ENCODE measurements around the gene LAMA5.

DNA sequence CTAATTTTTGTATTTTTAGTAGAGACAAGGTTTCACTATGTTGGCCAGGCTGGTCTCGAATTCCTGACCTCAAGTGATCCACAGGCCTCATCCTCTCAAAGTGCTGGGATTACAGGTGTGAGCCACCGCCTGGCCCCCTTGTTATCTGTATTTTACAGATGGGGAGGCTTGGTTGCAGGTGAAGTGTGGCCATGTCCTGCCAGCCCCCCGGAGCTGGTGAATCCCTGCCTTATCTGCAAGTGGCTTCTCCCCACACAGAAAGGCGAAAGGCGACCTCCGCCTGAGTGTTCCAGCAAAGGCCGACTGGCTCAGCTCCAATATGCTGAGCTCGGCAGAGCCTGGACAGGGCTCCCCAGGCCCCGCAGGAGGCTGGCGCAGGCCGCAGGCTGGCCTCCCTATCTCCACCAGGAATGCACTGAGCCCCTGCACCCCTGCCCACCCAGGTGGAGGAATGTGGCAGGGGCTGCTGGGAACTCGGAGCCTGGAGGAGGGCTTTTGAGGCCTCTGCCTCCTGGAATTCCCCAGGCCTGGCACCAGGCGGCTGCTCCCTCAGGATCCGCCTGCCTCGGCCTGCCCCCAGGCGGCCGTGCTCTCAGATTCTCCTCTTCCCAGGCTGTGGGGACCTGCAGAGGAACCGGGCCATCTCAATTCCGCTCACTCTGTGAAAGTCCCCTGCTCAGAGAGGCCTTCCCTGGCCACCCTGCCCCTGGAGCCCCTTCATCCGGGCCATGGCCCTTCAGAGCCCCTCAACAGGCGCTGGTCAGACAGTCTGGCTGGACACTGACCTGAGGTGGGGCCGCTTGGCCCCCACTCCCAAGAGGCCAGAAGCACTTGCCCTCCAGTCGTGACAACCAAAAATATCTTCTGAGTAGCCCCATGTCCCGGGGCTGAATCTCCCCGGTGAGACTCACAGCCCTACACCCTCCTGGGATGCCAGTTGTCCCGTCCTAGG is 9.3 kb upstream of the LAMA5 start:
- TF ChIP-seq, protein P1, sequence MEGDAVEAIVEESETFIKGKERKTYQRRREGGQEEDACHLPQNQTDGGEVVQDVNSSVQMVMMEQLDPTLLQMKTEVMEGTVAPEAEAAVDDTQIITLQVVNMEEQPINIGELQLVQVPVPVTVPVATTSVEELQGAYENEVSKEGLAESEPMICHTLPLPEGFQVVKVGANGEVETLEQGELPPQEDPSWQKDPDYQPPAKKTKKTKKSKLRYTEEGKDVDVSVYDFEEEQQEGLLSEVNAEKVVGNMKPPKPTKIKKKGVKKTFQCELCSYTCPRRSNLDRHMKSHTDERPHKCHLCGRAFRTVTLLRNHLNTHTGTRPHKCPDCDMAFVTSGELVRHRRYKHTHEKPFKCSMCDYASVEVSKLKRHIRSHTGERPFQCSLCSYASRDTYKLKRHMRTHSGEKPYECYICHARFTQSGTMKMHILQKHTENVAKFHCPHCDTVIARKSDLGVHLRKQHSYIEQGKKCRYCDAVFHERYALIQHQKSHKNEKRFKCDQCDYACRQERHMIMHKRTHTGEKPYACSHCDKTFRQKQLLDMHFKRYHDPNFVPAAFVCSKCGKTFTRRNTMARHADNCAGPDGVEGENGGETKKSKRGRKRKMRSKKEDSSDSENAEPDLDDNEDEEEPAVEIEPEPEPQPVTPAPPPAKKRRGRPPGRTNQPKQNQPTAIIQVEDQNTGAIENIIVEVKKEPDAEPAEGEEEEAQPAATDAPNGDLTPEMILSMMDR (IDR thresholded peaks at IDR 0.05) = peak in 3 of 4 experiments; percentile 39 to 87 (median 72)
- no peak for TF ChIP-seq POLR2A (IDR thresholded peaks at IDR 0.05)

Measured in prostate gland (tissue), 2 donors.